Measurements from ENCODE around the gene ASB6. TPM values are rescaled to one million over a fixed set of nuclear protein-coding genes. Genes with fewer than 3 reads are reported as not detected.

Gene ASB6
- total RNA-seq, 1 experiment from 2014 or later = 20.0 TPM

- Mint-ChIP-seq H3K27ac (peak overlapping the region; percentile 23; the same call in 1 of the 2 replicates), H3K4me1 (peaks cover 23% of the 10 kb centered on the region), H3K9me3 (no peaks in the 10 kb centered on the region), H3K36me3 (no peaks in the 10 kb centered on the region), H3K27me3 (ENCODE audit: low read depth) (no peaks in the 10 kb centered on the region; the same call in 1 of the 2 replicates), H3K4me3 (no peak overlapping the region)
- no peak for DNase-seq (ENCODE audit: low spot score)
- ATAC-seq = no peak
- no peak for TF ChIP-seq SP1 (CRISPR knock-in tag; conservative IDR thresholded peaks at IDR 0.05)
- TF ChIP-seq USF2 (CRISPR knock-in tag; IDR thresholded peaks at IDR 0.05) = no peak
- TF ChIP-seq NFATC4 (CRISPR knock-in tag; IDR thresholded peaks at IDR 0.05) = no peak
- no peak for TF ChIP-seq STAT6 (CRISPR knock-in tag; conservative IDR thresholded peaks at IDR 0.05; ENCODE audit: low read depth)
- TF ChIP-seq ATF3 (CRISPR knock-in tag; conservative IDR thresholded peaks at IDR 0.05) = no peak
- TF ChIP-seq IRF1 (CRISPR knock-in tag; IDR thresholded peaks at IDR 0.05) = no peak
- TF ChIP-seq CREB1 (CRISPR knock-in tag; IDR thresholded peaks at IDR 0.05) = no peak
- no peak for TF ChIP-seq SMAD3 (CRISPR knock-in tag; IDR thresholded peaks at IDR 0.05; ENCODE audit: borderline replicate concordance)
- no peak for TF ChIP-seq ATF2 (CRISPR knock-in tag; IDR thresholded peaks at IDR 0.05; ENCODE audit: borderline replicate concordance, low read depth)
- no peak for TF ChIP-seq JUN (CRISPR knock-in tag; IDR thresholded peaks at IDR 0.05)
- no peak for TF ChIP-seq MLX (CRISPR knock-in tag; IDR thresholded peaks at IDR 0.05)
- ChIA-PET CTCF (interaction anchor here (2.5 kb wide), 1 partner anchor 47 kb away, joined by 7 read pairs; no protein-coding TSS in a partner anchor), POLR2A (no interaction called here)
Observed at GRCh38 chr9:129673602-129674001, 31.7 kb upstream of the ASB6 start.

- ChIA-PET CTCF (interaction anchor here (2.5 kb wide), 1 partner anchor 48 kb away, joined by 7 read pairs; no protein-coding TSS in a partner anchor), POLR2A (no interaction called here)
- Mint-ChIP-seq H3K4me3 (no peak overlapping the region), H3K36me3 (no peaks in the 10 kb centered on the region), H3K9me3 (no peaks in the 10 kb centered on the region), H3K27ac (no peak overlapping the region), H3K27me3 (ENCODE audit: low read depth) (no peaks in the 10 kb centered on the region), H3K4me1 (peaks cover 23% of the 10 kb centered on the region)
- no peak for DNase-seq (ENCODE audit: low spot score)
- ATAC-seq = no peak
- TF ChIP-seq ERG (CRISPR knock-in tag; IDR thresholded peaks at IDR 0.05) = no peak
- TF ChIP-seq TCF7 (CRISPR knock-in tag; IDR thresholded peaks at IDR 0.05; ENCODE audit: low read depth) = no peak
- no peak for TF ChIP-seq NR1H2 (CRISPR knock-in tag; IDR thresholded peaks at IDR 0.05)
- no peak for TF ChIP-seq ZNF396 (CRISPR knock-in tag; IDR thresholded peaks at IDR 0.05; ENCODE audit: borderline replicate concordance)
- no peak for TF ChIP-seq E2F5 (CRISPR knock-in tag; IDR thresholded peaks at IDR 0.05)
- no peak for TF ChIP-seq ZNF232 (CRISPR knock-in tag; IDR thresholded peaks at IDR 0.05)
- TF ChIP-seq ZNF121 (CRISPR knock-in tag; IDR thresholded peaks at IDR 0.05) = no peak
- TF ChIP-seq PRRX2 (CRISPR knock-in tag; IDR thresholded peaks at IDR 0.05) = no peak
- no peak for TF ChIP-seq ETV6 (CRISPR knock-in tag; IDR thresholded peaks at IDR 0.05)
- TF ChIP-seq MXD4 (CRISPR knock-in tag; IDR thresholded peaks at IDR 0.05; ENCODE audit: borderline replicate concordance) = no peak
Observed at GRCh38 chr9:129672702-129673101, 30.8 kb upstream of the ASB6 start.
